ENCODE measurements around the gene MLLT3.
A peak's percentile ranks its signal among the peaks of the same experiment; 100 is the strongest.

The MLLT3 gene

DNA sequence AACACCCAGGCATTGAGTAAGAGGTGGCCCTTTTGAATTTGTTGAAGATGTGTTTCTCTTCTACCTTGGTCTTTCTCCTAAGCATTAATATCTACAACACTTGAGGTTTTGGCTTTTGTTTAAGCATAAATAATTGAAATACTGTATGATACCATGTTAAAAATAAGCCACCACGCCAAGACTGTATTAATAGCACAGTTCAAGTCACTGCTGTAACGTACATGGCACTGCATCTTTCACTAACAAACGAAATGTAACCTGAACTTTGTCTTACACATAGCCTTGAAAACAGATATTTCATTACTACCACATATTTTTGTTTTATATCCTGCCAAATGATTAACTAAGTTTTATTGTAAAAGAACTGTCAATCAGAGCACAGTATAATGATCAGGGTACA lies 112.8 kb downstream of the MLLT3 start:
- no peak for DNase-seq (ENCODE audit: low read depth)

DNA sequence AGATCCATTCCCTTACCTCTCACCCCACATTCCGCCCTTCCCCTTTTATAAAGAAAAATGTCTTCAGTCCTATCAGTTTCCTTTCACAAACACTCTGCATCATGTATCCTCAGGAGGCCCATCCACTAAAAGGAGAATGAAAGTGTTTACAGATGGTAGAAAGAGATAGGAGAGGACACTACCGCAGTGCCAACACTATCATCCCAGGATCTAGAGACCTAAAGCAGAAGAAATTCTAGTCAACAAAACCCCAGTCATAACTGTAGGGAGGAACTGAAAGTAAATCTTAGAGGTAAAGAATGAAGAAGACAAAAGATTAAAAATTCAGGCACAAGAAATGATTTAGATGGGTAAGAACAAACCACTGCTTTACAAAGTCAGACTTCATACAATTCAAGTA lies 114.1 kb downstream of the MLLT3 start:
- no peak for DNase-seq (ENCODE audit: low read depth)

DNA sequence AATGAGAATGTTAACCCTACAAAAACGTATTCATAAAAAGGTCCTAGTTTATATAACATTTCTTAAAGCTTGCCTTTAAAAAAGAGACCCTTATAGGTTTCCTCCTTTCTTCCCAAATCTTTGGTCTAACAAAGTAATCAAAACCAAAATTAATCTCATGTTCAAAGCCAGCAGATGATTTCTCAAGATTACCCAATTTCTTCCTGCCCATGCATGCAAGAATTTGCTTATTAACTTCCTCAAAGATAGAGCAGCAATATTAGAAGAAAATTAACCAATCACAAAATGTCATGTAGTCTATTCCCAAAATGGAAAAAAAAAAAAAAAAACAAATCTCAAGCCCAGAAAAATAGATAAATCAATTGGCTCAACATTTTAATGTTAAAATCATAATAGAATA lies 114.9 kb downstream of the MLLT3 start:
- no peak for DNase-seq (ENCODE audit: low read depth)

DNA sequence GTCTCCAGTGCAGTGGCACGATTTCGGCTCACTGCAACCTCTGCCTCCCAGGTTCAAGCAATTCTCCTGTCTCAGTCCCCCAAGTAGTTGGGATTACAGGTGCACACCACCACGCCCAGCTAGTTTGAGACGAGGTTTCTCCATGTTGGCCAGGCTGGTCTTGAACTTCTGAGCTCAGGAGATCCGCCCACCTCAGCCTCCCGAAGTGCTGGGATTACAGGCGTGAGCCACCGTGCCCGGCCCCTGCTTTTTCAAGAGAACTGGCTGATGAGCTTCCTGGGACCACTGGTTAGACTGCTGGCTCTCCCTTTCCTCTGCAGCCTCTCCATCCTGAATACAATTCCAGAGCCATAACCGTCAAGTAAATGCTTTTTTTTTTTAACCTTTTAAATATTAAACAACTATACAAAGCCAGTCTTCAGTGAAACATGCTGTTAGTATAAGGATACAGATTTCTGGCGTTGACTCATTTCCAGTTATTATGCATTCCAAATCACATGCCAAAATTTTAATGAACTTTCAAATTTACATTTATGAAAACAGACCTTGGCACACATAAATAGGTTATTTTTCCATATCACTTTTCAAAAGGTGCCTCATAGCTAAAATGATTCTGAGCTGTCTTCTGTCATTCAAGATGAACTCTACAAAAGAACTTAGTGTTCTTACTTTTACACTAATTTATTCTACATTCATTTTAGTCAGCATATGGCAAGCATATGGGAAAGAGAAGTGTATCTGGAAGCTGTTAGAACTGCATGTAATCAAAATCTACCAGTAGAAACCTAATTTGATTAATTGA lies 116.0 kb downstream of the MLLT3 start:
- peak; percentile 4 for DNase-seq (ENCODE audit: low read depth)

DNA sequence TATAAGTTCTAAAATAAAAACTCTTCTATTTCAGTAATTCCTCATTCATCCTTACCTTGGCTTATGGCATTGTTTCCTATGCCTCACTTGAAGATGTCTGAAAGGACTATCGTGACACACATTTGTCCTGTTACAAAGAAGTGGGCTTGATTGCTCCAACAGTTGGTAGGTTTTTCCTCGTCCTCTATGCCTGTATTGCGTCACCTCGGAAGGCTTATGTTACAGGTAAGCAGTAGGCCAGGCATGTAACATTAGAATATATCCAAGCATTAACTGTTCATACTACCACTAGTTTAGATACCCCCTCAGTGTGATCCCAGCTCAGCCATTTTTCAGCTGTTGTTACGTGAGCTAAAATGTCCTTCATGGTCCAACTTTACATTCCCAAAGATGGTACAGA lies 116.7 kb downstream of the MLLT3 start:
- no peak for DNase-seq (ENCODE audit: low read depth)

DNA sequence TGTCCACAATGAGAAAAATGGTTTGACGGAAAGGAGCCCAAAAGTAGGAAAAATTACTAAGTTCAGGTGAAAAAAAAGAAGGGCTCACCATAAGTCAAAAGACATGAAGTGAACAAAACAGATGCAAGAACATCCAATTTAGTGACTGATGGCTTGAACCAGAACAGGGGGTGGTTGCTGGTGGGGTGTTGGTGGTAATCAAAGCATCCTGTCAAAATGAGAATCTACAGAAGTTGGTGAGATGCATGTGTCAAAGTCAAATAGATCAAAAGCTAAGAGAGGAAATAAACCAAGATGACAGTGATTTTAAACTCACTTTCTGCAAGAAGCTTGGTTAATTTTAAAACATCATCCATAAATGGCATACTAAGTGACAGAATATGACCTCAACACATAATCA lies 117.4 kb downstream of the MLLT3 start:
- DNase-seq (ENCODE audit: low read depth) = no peak

DNA sequence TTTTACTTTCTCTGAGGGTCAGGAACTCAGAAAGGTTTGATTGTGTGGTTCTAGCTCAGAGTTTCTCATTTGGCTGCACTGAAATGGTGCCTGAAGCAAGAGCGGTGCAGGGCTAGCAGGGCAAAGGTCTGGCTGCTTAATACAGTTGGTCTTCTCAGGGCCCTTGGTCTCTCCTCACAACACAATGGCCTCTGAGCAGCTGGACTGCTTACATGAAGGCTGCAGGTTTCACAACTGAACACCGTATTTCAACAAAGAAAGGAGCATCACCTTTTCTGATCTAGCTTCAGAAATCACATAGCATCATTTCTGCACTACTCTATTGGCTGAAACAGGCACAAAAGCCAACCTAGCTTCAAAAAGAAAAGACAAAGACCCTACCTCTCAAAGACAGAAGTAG lies 122.2 kb downstream of the MLLT3 start:
- no peak for DNase-seq (ENCODE audit: low read depth)

DNA sequence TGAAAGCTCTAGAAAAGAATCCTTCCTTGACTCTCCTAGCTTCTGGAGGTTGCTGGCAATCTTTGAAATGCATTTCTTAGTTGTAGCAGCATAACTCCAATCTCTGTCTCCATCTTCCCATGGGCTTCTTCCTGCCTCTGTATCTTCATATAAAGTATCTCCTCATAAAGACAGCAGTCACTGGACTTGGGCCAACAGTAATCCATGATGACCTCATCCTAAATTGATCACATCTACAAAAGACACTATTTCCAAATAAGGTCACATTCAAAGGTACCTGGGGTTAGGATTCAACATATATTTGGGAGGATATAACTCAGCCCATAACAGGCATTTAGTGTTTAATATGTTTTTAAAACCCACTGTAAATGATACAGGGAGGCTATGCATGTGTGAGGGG lies 123.3 kb downstream of the MLLT3 start:
- DNase-seq (ENCODE audit: low read depth) = no peak

DNA sequence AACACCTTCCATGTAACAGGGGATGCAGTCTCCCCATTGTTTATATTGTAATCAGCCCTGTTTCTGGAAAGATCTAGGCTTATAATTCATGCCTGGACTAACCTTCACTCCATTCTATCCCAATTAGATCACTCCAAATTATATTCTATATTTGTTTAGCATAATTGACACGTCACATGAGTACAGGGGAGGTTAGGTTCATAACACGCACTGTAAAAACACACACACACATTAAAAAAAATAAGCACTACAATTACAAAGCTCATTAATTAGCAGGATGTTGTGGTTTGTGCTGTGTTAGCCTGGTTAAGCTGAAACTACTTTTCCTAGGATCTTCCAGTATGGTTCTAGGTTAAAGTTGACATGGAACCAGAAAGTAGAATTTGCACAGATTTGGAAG lies 126.0 kb downstream of the MLLT3 start:
- DNase-seq (ENCODE audit: low read depth) = no peak

DNA sequence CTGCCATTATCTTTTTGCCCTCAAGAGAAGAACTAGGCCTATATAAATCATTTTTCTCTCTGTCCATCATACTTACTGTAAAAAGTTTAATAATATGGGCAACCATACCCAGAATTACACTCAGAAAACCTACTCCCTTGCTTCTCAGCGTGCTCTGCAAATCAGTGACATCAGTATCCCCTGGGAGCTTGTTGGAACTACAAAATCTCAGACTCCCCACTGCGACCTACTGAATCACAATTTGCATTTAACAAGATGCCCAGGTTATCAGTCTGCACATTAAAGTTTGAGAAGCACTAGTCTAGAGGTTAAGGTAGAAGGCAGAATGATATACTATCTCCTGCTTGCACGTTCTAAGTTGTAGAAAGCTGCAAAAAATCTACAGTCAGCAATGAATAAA lies 127.2 kb downstream of the MLLT3 start:
- DNase-seq (ENCODE audit: low read depth) = no peak

DNA sequence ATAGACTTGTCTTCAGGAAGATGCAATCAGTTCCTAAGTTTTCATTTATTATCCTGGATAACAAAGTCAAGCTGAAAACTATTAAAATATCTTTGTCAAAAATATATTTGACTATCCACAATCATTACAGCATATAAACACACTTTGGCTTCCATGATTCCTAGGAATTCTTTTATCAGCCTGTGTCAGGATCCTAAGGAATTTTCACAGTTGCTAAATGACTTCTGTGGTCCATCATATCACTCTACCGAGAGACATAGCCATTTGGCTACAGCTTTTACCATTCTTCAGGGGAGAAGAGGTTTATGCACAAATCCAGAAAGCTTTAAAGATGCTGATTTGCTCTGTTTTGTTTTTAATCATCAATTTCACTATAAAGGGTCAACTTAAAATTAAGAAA lies 128.3 kb downstream of the MLLT3 start:
- no peak for DNase-seq (ENCODE audit: low read depth)

DNA sequence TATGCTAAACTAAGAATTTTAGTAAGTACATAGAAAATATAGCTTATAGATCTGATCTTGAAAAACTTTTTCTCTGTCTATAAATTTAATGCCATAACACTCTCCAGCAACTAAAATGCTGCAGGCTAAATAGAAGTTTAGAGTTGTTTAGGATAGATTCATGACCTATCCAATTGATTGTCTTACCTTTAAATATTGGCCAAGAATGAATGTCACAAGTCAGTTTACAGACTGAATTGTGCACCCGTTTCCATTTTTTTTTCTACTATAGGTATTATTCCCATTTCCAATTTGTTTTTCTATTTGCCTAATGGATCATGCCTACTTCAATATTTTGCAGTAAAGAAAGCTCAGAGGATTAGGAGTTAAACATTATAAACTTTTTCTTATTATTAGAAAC lies 129.5 kb downstream of the MLLT3 start:
- DNase-seq (ENCODE audit: low read depth) = no peak

DNA sequence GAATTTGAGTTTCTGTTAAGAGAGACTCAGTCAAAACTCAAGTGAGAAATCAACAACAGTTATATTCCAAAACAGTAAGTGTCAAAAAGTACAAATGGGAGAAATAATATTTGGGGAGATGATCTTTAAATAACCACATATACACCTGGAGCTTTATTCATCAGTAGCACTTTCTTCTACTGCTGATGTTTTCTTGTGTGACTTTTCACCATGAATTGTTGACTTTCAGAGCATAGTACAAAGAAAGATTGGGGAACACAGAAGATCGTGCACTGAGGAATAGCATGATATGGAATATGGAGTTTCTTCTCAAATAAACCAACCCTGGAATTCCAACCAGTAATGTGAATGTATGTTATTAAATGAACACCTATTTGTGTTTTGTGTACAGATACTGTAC lies 130.7 kb downstream of the MLLT3 start:
- no peak for DNase-seq (ENCODE audit: low read depth)

DNA sequence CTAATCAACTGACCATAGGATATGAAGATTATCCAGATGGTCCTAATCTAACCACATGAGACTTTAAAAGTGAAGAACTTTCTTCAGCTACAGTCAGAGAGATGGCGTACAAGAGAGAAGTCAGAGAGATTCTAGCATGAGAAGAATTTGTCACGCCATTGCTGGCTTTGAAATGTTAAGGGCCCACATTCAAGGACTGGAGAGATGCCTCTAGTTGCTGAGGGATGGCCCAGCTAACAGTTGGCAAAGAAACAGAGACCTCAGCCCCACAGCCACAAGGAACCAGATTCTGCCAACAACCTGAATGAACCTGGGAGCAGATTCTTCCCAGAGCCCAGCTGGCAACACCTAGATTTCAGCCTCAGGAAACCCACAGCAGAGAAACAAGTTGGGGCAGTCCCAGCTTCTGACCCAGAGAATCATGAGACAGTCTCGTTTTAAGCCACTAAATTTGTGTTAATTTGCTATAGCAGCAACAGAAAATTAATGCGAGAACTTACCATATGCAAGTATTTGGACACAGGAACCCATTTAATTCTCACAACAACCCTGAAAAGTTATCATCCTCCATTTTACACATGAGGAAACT lies 132.0 kb downstream of the MLLT3 start:
- DNase-seq (ENCODE audit: low read depth) = no peak

DNA sequence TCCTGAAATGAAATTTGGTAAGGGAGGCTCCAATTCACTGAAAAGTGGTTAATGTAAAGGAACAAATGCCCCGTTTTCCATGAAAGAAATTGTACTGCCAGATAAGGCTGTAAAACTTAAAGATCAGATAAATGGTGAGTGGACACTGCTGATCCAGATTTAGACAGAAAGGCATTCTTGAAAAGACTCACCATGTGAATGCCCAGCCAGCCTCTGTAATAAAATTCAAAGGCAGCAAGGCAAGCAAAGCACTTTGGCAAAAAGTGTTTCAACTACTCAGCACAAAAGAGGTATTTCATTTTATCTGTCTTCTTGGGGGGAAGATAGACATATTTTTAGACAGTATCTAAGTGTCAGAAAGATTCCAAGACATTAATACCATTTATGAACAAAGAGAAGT lies 133.6 kb downstream of the MLLT3 start:
- DNase-seq (ENCODE audit: low read depth) = no peak

DNA sequence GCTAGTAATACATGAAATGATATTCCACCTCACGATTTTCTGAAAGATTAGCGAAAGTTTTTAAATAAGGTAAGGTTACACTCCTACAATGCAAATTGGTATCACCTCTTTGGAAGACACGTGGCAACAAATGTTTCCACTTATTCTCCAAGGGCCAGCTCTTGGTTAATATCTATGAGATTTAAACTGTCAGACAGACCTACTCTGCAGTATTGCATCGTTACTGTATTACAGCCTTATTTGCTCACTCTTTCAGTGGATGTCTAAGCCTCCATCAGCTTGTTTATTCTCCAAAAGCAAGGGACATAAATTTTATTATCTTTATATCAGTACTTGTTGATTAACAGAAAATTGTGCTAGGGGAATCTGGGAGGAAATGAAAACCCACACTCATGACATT lies 135.7 kb downstream of the MLLT3 start:
- DNase-seq (ENCODE audit: low read depth) = no peak

DNA sequence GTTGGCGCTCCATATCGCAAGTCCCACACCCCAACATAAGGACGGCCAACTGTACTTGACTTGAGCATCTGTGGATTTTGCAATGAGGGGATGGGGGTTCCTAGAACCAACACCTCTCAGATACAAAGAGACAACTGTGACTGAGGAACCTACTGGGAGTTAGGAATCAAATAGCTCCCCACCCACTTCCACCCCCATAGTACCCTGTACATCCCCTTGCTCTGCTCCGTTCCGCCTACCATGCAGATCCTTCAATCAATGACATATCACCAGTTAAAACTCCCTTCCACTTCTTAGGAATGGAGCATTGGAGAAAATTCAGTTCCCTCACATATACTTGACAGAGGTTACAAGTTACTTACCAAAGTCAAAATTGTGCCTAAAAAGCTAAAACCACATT lies 140.9 kb downstream of the MLLT3 start:
- DNase-seq (ENCODE audit: low read depth) = no peak

DNA sequence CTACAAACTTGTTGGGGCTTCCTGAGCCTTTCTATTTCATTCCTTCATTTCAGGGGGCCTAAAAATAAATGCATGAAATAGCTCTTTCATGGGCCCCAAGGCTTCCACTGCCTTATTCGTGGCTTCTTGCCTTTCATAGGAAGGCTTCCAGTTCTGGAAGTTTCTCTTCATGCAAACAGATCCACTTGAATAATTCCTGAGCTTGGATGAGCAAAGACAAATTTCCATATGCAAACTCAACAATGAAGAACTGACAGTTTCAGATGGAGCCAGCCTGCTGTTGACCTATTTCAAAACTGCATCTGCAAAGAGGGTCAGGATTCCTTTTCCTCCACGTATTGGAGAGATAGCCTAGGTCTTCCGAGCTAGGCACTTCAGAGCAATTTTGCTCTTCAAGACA lies 142.1 kb downstream of the MLLT3 start:
- DNase-seq (ENCODE audit: low read depth) = no peak

DNA sequence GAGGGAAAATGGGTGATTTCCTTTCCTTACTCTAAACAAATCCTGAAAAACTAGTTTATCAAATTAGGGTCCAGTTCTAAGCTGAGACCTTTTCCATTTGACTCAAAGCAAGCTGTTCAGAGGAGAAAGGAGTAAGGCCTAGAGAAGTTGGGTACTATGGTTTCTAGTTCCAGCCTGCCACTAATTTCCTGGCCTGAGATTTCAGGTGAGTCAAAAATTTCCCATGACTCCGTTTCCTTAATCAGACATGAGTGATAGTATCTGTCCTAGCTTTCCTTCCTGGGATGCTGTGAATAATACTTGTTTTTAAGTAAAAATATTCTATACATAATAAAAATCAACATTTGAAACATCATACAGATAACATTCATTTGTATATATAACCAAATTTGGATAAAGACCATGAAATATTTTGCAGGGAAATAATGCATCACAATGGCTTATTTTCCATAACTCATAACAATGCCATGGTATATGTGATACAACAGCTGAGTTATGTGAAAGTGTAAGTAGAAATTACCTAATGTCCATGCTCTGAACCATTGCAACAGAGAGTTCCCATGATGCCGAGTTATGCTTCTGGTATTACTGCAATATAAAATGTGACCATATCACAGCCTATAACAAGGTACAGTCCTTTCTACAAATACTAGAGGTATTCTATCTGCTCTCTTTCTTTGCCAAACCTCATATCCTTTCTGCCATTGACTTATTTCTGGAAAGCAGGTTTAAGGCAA lies 142.7 kb downstream of the MLLT3 start:
- DNase-seq (ENCODE audit: low read depth) = no peak

DNA sequence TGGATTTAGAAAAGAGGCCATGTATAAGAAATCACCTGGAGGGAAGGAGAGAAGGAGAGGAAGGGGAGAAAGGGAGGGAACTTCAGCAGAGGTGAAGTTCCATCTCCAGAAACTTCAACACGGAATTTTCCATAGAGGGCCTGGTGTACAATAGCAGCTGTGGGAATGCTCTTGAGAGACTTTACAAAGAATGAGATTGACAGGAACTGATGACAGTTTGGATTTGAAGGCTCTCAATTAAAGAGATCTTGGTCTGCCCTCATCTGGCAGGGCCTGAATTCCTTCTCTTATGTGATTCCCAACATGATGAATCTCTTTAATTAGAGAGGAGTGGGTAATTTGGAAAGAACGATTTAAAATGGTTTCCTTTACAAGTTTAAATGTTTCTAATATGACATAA lies 143.5 kb downstream of the MLLT3 start:
- DNase-seq (ENCODE audit: low read depth) = no peak

DNA sequence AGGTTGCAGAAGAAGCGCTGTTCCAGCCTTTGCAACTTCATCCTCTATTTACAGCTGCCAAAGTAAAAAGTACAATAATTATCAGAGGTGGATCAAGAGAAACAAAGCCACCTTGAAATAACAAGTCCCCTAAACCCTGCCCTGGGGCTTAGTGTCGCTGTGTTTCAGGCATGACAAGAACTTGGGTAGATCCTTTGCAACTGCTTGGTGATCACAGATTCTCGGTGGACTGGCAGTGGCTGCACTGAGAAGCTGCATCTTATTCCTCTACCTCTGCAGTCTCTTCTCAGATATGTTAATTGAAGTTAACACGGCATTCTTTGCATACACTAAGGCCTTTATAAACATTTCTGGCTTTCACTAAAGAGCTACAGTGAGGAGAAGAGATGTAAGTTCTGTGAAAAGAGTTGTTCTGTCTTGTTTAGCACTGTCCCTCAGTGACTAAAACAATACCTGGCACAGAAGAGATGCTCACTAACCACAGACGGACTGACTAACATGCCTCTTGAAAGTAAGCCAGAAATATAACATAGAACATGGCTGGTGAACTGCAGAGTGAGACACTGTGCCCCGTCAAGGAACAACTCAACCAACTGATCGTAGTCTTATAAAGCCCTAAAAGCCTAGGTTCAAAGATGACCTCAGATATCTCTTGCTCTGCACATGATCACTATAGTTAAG lies 144.2 kb downstream of the MLLT3 start:
- DNase-seq (ENCODE audit: low read depth) = no peak

DNA sequence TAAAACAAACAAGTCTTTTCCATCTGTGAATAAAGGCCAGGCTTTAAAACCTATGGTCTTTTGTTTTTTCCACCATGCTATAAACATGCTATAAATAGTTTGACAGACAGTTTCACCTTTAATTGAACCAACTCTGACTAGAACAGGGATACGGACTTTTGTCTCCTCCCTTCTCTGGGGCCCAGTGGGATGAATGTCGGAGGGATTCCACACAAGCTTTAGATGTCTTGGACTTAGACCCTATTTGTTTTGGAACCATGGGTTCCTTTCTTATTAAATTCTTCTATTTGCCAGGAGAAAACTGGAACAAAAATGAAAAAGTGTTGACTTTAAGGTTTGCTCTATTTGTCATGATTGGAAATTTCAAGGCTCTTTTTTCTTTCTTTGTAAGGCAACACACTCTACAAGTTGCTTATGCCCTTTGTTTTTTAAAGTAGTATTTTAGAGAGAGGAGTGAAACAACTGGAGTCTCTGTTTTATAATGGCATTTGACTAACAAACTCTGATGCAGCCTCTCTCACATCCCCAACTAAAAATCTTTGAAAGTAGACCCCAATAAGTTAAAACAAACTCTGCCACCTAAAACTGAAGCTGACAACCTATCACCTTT lies 145.3 kb downstream of the MLLT3 start:
- peak; percentile 13 for DNase-seq (ENCODE audit: low read depth)

All from fibroblast of the conjunctiva (primary cell).